Measurements from ENCODE around the gene SAPCD2. TPM values are rescaled to one million over a fixed set of nuclear protein-coding genes. Genes with fewer than 3 reads are reported as not detected.
A peak's percentile ranks its signal among the peaks of the same experiment; 100 is the strongest.

Gene SAPCD2
- total and polyA plus RNA-seq, 9 of the 15 experiments (the other 6 are each of a cell fraction or from before 2014, with no cell fraction given), result 3.4 to 91.8 (median 18.8) TPM

- TF ChIP-seq NFXL1 (CRISPR knock-in tag; IDR thresholded peaks at IDR 0.05), result peak; percentile 34; the same call in 1 of the 2 replicates
- TF ChIP-seq ETS1 (conservative IDR thresholded peaks at IDR 0.05; ENCODE audit: control insufficient read depth, low read depth, low read length), result 0 out of 2 replicates have a peak, but pooled peaks have one; percentile 40
- TF ChIP-seq ZNF699 (CRISPR knock-in tag; IDR thresholded peaks at IDR 0.05; ENCODE audit: insufficient replicate concordance), result no peak
- TF ChIP-seq ZNF41 (CRISPR knock-in tag; conservative IDR thresholded peaks at IDR 0.05), result no peak
- TF ChIP-seq ZNF655 (CRISPR knock-in tag; IDR thresholded peaks at IDR 0.05), result no peak
- no peak for TF ChIP-seq CCAR2 (IDR thresholded peaks at IDR 0.05; ENCODE audit: low read depth, low read length)
- no peak for TF ChIP-seq TEAD4 (IDR thresholded peaks at IDR 0.05; ENCODE audit: low read length)
- TF ChIP-seq TEAD4 (CRISPR knock-in tag; IDR thresholded peaks at IDR 0.05; ENCODE audit: borderline replicate concordance), result no peak
- TF ChIP-seq SIN3A (IDR thresholded peaks at IDR 0.05; ENCODE audit: borderline replicate concordance in 2 of 2, control insufficient read depth in 1 of 2, low read depth in 2 of 2, low read length in 2 of 2), result peak; percentile 56 to 87; a peak in 2 of 4 replicates
- no peak for TF ChIP-seq NEUROD1 (IDR thresholded peaks at IDR 0.05; ENCODE audit: borderline replicate concordance, low read depth, low read length, partially characterized antibody)
- TF ChIP-seq MYC (IDR thresholded peaks at IDR 0.05; ENCODE audit: low read depth, low read length), result no peak
- no peak for TF ChIP-seq MYC (CRISPR knock-in tag; IDR thresholded peaks at IDR 0.05; ENCODE audit: borderline replicate concordance, low read depth)
- no peak for TF ChIP-seq PPARD (CRISPR knock-in tag; IDR thresholded peaks at IDR 0.05)
- TF ChIP-seq SPI1 (IDR thresholded peaks at IDR 0.05; ENCODE audit: borderline replicate concordance, low read depth, low read length), result peak; percentile 28; the same call in 1 of the 2 replicates
- peak; percentile 42 for TF ChIP-seq CTBP1 (IDR thresholded peaks at IDR 0.05; ENCODE audit: borderline replicate concordance)
- 0 out of 4 replicates have a peak, but pooled peaks of 1 of the 2 experiments have one; percentile 11 for TF ChIP-seq MLLT1 (IDR thresholded peaks at IDR 0.05)
- TF ChIP-seq KDM2B (CRISPR knock-in tag; IDR thresholded peaks at IDR 0.05), result no peak
- TF ChIP-seq SMAD4 (CRISPR knock-in tag; conservative IDR thresholded peaks at IDR 0.05), result peak; percentile 57; the same call in 1 of the 2 replicates
- no peak for TF ChIP-seq SRSF1 (IDR thresholded peaks at IDR 0.05; ENCODE audit: low read depth, low read length)
- TF ChIP-seq MTA3 (IDR thresholded peaks at IDR 0.05; ENCODE audit: borderline replicate concordance), result peak; percentile 45; the same call in 1 of the 2 replicates
- TF ChIP-seq GABPB2 (CRISPR knock-in tag; conservative IDR thresholded peaks at IDR 0.05), result no peak
- TF ChIP-seq CEBPG (CRISPR knock-in tag; IDR thresholded peaks at IDR 0.05), result no peak
- TF ChIP-seq CEBPG (tag; conservative IDR thresholded peaks at IDR 0.05 in 1 of 2, IDR thresholded peaks at IDR 0.05 in 1 of 2), result no peak
- no peak for TF ChIP-seq FOXM1 (IDR thresholded peaks at IDR 0.05; ENCODE audit: low read depth)
- TF ChIP-seq FOXM1 (CRISPR knock-in tag; IDR thresholded peaks at IDR 0.05; ENCODE audit: low read depth), result peak; percentile 36; the same call in 1 of the 2 replicates
Observed at GRCh38 chr9:137046088-137046787, 24.1 kb downstream of the SAPCD2 start, which contains the start of gene NPDC1 (continued).

Data from K562 (cell line).